HuH-7 (cell line): ENCODE data around the gene RARS2.

Source experiments
- DNase-seq: peaks from one replicate; pipeline ENCODE4 v3.0.0; 2011; ENCODE audit warnings: low spot score

The RARS2 gene

DNA sequence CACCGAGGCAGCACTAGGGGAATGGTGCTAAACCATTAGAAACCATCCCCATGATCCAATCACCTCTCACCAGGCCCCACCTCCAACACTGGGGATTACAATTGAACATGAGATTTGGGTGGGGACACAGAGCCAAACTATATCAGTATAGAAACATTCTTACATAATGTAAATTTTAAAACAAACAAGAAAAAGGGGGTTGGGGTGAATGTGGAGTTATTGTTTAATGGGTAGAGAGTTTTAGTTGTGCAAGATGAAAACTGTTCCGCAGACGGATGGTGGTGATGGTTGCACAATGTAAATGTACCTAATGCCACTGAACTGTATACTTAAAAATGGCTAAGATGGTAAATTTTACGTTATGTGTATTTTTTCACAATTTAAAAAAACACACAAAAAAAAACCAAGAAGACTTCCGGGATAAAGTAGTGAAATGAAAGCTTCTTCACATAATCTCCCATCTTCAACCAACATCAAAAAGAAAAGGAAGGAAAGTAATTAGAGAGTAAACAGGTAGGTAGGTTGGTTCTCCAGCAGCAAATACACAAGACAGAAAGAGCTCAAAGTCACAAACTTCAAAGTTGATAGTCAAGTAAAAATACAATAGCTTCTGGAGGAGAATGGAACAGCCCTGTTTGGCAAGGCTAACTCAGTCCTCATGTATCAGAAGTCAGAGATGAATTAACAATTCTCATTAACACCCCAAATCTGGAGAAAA, 16.3 kb downstream of the RARS2 start:
- no peak for DNase-seq

DNA sequence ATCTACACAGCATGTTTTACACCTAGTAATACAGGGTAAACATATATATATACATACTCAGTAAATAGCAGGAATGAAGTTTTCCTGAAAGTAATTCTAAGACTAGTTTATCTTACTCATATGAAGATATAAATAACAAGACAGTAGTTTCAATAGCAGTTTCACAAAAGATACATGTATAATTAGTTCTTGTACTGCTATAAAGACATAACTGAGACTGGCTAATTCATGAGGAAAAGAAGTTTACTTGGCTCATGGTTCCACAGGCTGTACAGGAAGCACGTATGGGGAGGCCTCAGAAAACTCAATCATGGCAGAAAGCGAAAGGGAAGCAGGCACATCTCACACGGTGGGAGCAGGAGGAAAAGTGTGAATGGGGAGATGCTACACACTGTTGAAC, 16.9 kb downstream of the RARS2 start:
- no peak for DNase-seq

DNA sequence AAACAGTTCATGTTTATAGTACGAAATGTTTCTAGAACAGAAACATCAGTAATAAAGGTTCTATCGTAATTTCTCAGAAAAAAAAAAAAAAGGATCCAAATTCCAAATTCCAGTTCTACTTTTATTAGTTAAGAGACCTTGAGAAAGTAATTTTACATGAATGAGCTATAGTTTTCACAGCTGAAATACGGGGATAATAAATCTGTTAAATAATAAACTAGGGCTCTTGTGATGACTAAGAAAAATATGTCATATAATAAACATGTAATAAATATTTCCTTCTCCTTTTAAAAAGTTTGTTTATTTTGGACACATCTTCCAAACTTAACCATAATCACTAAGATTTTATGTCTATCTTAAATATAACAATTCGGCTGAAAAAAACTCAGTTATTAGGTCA, 17.8 kb downstream of the RARS2 start:
- no peak for DNase-seq

DNA sequence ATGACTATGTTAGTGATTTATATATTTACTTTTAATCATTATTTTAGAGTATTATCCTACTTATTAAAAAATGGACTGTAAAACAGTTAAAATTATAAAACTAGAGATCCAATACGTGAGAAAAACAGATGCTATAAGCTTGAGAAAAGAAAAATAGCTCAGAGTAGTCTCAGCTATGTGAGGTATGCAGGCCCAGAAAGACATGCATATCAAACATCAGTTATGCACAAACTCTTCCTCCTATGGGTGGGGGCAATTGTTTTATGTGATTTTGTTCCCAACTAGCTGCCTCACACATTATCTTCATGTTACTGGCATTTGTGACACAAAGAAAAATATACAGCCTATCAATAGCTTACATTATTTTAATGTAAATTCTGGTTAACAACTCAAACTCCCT, 28.8 kb downstream of the RARS2 start:
- DNase-seq: no peak

DNA sequence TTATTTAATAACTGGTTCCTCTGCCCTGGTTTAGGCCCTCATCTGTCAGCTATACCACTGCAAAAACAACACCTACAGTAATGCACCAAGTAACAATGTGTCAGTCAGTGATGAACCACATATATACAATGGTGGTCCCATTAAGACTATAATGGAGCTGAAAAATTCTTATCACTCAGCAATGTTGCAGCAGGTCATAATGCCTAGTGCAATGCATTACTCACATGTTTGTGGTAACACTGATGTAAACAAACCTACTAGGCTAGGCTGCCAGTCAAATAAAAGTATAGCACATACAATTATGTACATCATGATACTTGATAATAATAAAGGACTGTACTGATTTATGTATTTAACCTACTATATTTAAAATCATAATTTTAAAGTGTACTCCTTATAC, 31.3 kb downstream of the RARS2 start:
- DNase-seq: no peak

DNA sequence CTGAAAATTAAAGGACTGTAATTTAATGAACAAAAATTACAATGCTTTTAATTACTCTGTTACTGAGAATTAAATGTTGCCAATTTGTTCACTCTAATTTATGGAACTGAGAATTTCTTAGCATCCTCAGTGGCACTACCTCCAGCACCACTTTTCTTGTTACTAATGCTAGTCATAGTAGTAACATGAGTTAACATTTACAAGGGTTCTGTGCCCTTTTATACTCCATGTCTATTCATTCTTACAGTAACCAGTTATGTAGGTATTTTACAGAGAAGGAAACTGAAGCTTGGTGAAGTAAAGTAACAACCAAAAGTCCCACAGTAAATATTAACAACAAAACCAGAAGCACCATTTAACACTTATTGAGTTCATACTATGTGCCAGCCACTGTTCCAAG, 34.3 kb downstream of the RARS2 start:
- no peak for DNase-seq

DNA sequence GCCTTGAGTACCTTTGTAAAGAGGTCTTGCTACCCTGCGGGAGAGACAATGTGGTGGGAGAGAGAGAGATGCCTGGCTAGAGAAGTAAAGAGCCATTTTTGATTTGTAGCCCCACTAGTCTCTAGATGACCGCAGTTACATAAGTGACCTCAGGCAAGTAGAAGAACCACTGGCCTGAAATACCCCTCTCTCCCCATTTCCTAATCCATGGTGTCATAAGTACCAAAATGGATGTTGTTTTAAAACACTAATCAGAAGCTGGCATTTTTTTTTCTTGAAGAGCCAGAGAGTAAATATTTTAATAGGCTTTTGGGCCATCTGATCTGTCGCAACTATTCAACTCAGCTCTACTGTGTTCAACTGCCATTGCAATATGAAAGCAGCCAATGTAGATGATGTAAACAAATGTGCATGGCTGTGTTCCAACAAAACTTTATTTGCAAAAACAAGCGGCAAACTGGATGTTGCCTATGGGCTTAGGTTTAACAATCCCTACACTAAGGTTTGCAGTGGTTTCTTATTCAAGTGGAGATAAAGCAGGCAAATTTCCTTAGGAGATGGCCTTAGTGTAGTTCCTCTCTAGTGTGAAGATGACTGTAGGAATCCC, 36.5 kb downstream of the RARS2 start:
- no peak for DNase-seq

DNA sequence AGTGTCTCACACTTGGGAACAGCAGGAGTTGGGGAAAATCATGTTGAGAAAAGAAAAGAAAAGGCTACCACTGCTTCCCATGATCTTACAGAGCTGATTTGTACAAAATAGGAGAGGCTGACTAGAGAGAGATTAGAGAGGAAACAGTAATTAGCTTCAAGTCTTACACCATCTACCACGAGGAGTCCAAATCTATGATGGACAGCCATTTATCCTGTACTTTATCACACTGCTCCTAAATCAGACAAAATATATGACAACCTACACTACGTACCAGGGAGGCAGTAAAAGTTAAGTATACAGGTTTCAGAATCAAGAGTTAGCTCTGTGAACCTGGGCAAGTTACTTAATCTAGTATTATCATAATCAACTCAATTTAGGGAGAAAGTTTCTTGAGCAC, 38.0 kb downstream of the RARS2 start:
- no peak for DNase-seq

DNA sequence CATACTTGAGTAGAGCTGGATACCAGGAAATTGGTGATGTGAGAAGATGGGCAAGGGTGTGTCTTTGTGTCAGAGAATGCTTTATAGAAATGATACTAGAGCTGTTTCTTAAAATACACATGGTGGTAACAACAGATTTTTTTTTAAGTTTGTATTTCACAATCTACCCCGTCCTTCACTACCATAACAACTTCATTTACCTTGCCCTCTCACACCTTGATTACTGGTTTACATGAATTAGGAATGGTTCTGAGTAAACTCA, 45.4 kb downstream of the RARS2 start:
- no peak for DNase-seq

DNA sequence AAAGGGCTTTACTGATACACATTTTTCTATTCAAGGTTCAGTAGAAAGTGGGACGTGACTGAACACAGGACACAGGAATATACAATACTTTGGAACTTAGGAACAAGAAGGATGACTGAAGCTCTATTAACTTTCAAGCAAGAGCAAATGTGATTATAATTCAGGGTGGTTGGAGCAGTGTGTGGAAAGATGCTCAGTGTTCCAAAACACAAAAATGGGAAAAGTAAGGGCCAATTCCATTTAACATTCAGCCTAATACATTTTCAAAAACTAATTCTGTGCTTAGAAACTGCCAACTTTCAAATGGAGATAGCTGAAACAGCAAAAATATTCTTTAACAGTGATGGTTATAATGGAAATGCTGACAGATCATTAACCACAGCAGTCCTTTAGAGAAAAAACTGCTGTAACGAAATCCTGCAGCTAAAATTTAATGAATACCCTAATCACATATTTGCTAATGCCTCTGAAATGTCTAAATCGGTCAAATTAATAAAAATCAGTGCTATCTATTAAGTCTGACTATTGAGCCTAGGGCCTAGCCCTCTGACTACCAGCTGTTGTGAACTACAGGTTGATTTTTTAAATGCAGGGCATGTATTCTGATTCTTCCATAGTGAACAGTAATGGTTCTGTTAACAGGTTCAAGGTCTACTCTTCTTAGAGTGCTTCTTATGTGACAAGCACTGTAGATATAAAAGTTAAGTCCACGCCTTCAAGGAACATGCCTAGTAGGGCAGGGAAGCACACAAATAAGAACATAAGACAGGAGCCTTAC, 45.9 kb downstream of the RARS2 start:
- DNase-seq: no peak

DNA sequence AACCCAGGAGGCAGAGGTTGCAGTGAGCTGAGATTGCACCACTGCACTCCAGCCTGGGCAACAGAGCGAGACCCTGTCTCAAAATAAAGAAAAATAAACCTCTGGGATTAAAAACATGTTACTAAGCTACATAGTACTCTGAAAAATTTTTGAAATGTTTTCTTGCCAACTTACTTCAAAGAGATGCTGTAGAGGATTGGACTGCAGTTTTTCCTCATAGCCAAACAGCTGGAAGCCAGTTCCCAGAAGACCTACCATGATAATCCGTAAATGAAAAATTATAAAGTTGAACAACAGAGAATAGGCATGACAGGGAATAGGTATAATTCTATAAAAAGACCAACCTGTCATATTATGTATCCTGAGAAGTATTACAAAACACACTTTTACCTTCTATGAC, 48.0 kb downstream of the RARS2 start:
- DNase-seq: no peak

DNA sequence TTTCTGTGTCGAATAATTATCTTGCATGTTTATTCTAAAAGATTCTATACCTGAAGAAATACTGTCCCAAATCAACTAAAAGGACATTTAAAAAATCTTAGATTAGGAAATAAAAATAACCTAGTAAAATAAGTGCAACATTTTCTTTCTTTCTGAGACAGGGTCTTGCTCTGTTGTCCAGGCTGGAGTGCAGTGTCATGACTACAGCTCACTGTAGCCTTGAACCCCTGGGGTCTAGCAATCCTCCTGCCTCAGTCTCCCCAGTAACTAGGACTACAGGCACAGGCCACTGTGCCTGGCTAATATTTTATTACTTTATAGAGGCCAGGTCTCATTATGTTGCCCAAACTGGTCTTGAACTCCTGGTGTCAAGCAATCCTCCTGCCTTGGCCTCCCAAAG, 48.7 kb downstream of the RARS2 start:
- DNase-seq: no peak

DNA sequence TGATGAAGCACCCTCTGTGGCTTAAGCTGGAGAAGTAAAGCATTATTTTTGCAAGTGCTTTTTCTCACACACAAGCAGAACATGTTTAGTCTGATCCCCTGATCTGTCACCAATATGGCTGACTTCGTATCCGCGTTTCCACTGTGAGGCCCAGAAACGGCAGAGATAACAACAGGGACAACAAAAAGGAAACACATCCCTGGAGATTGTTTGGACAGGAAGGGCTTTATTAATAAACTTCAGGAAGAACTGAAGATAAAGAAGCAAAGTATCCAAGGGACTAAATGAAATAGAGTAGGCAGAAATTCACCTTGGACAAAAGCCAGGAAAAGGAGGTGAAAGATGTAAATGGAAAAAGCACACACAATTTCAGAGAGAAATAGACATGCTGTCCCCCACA, 49.2 kb downstream of the RARS2 start:
- DNase-seq: no peak

DNA sequence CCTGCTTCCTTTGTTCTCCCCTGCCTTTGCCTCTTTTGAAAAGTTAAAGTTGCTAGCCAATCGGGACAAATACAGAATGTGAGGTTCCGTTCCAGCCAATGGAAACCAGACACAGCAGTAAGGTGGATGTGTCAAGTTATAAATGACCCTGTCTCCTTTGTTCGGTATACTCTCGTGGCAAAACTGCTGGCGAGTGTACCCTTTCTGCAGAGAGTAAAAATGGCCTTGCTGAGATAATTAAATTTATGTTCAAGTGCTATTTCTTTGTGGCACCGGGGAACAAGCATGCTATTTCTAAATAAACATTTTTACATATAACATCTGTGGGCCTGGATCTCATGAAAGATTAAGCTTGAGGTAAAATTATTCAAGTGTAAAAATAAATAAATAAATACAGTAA, 50.2 kb downstream of the RARS2 start:
- DNase-seq: no peak

DNA sequence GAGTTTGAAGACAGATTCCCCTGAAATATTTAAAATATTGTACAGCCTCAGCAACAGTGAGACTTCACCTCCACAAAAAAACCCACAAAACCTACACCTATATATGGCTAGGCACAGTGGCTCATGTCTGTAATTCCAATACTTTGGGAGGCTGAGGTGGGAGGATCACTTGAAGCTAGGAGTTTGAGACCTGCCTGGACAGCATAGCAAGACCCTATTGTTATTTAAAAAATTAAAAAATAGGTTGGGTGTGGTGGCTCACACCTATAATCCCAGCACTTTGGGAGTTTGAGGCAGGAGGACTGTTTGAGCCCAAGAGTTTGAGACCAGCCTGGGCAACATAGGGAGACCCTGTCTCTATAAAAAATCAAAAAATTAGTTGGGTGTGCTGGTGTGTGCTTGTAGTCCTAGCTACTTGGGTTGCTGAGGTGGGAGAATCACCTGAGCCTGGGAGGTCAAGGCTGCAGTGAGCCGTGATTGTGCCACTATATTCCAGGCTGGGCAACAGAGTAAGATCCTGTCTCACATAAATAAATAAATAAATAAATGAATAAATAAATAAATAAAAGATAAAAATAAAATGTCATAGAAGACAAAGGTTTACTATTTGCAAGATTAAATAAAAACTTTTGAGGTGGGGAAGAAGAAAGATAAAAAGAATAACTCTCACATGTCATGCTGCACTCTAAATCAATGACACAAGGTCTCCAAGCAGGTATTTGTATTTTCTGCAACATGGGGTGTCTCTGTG, 51.1 kb downstream of the RARS2 start:
- no peak for DNase-seq

DNA sequence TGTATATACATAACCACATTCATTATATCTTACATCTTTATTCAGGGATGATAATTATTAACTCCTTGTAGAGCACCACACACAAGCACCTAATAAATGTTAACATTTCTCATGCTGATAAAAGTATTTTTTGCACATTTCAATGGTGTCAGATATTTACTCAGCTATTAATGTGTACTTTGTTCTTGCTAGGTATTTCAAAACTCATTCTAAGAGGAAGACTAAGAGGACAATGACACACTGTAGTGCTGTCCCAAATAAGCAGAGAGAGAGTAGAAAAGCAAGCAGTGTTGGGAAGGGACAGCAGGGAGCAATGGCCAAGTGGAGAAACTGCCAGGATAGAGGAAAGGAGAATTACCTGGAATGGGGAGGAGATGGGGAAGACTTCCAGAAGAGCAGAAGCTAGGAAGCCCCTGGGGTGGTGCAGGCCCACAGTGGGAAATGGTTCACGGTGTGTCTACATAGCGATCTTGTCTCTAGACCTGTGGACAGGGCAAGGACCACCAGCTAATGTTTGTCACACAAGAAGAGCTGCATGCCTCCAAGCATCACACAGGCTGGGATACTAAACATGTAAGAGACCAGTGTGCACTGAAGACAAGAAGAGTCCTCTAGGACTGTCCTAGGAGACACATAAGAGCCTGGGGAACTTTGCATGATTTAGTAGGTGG, 55.3 kb downstream of the RARS2 start:
- DNase-seq: peak; percentile 43

DNA sequence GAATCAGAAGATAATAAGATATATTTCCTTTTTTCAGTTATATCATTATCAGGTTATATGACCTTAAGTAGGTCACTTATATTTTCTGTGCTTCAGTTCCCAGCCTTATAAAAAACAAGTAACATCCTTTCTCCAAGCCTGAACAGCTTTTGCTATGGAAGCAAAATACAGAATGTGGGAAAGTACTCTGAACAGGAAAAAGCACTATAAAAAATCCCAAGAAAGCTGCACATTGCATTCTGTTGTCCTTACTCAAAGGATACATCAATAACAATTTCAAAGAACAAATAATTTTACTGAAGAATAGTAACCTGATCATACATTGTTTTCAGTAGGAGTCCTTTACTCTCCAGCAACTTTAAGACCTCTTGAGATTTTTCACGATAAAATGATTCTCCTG, 60.6 kb downstream of the RARS2 start:
- DNase-seq: no peak

DNA sequence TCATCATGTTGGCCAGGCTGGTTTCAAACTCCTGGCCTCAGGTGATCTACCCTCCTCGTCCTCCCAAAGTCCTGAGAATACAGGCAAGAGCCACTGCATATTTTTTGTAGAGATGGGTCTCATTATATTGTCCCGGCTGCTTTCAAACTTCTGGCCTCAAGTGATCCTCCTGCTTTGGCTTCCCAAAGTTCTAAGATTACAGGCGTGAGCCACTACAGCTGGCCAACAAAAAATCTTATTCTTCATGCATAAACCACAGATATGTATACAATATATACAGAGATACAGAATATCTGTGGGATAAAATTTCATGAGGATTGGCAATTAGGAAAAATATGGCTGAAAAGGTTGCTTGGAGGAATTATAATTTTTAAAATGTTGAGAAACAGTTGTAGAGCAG, 67.1 kb downstream of the RARS2 start:
- no peak for DNase-seq

DNA sequence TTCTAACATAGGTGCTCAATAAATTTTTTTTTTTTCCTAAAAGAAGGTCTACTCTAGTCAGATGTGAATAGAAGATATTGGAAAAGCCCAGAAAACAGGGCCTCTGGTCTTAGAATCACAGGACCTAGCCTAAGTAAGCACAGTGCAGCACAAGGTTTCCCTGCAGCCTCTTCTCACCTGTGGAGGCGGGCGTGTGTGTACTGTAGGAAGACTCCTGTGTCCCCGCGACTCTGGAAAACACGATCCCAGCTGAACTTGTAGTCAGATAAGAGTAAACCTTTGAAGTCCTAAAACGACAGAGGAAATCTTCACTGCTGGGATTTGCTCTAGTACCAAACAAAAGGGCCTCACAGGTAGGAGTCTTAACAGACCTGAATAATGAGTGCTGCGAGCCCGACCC, 71.3 kb downstream of the RARS2 start:
- no peak for DNase-seq

DNA sequence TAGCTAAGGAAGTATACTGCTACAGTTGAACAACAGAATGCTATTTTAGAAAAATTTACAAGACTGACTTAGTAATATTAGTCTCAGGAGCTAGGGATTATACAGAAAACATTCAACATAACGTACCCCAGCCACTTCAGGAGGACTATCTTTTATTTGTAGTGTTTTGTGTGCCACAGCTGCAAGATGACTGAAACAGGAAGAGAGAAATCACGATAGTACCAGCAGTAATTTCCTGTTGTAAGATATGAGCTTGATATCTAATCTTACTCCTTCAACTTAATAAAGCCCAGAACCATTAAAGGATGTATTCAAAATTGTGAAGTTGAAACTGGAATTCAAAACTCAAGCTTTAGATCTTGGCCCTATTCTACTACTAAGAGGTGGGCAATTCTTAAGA, 75.0 kb downstream of the RARS2 start:
- DNase-seq: no peak

DNA sequence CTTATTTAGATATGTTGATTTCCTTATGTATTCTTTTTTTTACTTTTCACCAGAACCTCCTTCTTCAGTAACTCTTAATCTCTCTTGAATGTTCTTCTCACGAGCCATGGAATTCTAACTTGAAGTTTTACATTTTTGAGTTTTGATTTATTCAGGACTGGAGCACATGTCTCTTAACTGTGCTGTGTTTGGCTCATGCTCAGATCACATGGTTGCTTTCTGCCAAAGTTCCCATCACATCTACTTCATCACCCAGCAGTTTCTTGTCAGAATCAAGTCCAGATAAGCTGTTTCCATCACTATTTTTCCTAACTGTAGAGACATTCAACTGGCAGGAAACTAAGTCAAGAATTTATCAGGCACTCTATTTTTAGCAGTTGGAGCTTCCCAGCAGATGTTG, 85.3 kb downstream of the RARS2 start:
- DNase-seq: no peak

DNA sequence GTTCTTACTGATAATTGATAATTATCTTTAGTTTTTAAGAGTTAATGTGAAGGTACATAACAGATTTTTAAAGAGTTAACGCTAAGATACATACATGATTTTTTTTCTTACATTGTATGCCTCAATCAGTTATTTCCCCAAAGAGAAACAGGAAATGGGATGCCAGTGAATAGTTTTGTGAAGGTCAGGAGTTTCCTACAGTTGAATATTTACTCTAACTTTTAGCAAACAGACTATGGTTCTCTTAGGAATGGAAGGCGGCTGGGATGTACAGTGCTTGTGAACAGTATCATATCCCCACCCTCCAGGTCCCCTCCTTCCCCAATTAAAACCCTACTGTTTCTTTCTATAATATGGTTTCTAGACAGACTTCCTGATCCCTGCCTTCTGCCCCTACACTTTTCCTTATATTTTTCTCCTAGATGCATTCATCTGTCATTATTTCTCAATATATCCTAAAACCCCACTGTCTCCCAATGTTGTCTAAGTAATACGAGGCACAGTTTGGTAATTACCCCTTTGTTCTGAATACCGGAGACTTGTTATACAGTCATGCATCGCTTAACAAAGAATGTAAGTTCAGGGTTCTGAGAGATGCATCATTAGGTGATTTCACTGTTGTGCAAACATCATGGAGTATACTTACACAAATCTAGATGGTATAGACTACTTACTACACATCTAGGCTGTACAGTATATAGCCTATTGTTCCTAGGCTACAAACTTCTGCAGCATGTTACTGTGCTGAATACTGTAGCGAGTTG, 87.8 kb downstream of the RARS2 start:
- DNase-seq: no peak
